Measurements from ENCODE around the gene VMO1. TPM values are rescaled to one million over a fixed set of nuclear protein-coding genes. Genes with fewer than 3 reads are reported as not detected.

The VMO1 gene
- total RNA-seq, 3 donors from 2014 or later: 0.67 to 2.3 (median 2.1) TPM

DNA sequence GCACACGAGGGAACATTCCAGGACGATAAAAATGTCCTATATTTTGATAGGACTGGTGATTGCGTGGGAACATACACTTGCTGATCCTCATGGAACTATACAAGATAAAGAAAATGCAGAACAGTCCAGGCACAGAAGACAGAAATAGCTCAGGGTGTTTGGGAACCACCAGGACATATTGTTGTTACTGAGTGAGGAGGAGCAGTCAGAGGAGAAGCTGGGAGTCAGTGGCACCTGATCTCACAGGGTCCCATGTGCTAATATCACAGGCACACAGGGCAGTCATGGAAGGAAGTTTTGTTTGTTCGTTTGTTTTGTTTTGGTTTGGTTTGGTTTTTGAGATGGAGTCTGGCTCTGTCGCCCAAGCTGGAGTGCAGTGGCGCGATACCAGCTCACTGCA is 26.5 kb upstream of the VMO1 start:
- DNase-seq (no peak), ATAC-seq (no peak)
- TF ChIP-seq, protein P1, sequence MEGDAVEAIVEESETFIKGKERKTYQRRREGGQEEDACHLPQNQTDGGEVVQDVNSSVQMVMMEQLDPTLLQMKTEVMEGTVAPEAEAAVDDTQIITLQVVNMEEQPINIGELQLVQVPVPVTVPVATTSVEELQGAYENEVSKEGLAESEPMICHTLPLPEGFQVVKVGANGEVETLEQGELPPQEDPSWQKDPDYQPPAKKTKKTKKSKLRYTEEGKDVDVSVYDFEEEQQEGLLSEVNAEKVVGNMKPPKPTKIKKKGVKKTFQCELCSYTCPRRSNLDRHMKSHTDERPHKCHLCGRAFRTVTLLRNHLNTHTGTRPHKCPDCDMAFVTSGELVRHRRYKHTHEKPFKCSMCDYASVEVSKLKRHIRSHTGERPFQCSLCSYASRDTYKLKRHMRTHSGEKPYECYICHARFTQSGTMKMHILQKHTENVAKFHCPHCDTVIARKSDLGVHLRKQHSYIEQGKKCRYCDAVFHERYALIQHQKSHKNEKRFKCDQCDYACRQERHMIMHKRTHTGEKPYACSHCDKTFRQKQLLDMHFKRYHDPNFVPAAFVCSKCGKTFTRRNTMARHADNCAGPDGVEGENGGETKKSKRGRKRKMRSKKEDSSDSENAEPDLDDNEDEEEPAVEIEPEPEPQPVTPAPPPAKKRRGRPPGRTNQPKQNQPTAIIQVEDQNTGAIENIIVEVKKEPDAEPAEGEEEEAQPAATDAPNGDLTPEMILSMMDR (IDR thresholded peaks at IDR 0.05): no peak
- no peaks in the 10 kb centered on the region for H3K36me3 ChIP-seq (ENCODE audit: low read depth)
- peaks cover 3% of the 10 kb centered on the region for H3K4me1 ChIP-seq (ENCODE audit: low read depth)
- intact Hi-C loops (cut with DNase I, micrococcal nuclease): no loop called here
- H3K9me3 ChIP-seq: no peaks in the 10 kb centered on the region
- no peak overlapping the region for H3K4me3 ChIP-seq

DNA sequence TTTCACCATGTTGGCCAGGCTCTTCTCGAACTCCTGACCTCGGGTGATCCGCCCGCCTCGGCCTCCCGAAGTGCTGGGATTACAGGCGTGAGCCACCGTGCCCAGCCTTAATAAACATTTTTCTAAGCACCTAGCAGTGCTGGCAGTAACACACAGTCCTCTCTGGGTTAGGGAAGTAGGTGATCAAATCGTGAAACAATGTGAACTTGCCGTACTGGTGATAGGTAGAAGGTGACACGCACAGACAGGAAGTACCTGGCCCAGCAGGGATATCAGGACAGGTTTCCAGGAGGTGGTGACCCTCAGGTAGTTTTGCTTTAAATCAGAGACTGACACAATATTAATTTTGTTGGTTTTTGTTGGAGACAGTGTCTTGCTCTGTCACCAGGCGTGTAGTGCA is 25.3 kb upstream of the VMO1 start:
- no peaks in the 10 kb centered on the region for H3K36me3 ChIP-seq (ENCODE audit: low read depth)
- DNase-seq (no peak), ATAC-seq (no peak)
- intact Hi-C loops (cut with DNase I, micrococcal nuclease): no loop called here
- no peak overlapping the region for H3K4me3 ChIP-seq
- no peaks in the 10 kb centered on the region for H3K9me3 ChIP-seq
- H3K4me1 ChIP-seq (ENCODE audit: low read depth): peaks cover 6% of the 10 kb centered on the region
- TF ChIP-seq, protein P1 (IDR thresholded peaks at IDR 0.05): no peak

DNA sequence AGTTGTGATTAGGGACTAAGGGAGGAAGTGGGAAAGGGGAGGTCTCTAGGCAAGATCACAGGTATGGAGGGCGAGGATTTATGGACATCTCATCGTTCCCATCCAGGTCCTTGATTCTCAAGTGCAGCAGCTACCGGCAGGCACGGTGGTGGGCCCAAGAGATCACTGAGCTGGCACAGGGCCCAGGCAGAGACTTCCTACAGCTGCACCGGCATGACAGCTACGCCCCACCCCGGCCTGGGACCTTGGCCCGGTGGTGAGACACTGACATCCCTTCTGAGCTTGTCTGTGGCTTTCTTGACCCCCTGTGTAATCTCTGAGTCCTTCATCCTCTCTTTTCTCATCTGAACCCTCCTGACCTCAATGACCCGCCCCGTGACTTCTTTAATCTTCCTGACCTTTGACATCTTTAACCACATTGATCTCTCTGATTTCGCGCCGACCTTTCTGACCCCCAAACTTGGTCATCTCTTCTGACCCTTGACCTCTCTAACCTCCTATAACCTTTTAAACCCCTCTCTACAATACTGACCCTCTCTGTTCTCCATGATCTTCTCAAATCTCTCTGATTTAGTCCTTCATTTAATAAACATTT is 24.6 kb upstream of the VMO1 start:
- TF ChIP-seq, protein P1 (IDR thresholded peaks at IDR 0.05): no peak
- H3K36me3 ChIP-seq (ENCODE audit: low read depth): no peaks in the 10 kb centered on the region
- H3K4me1 ChIP-seq (ENCODE audit: low read depth): peaks cover 6% of the 10 kb centered on the region
- no peak overlapping the region for H3K4me3 ChIP-seq
- DNase-seq: no peak
- no peaks in the 10 kb centered on the region for H3K9me3 ChIP-seq
- no peak for ATAC-seq
- intact Hi-C loops (cut with DNase I, micrococcal nuclease): no loop called here

DNA sequence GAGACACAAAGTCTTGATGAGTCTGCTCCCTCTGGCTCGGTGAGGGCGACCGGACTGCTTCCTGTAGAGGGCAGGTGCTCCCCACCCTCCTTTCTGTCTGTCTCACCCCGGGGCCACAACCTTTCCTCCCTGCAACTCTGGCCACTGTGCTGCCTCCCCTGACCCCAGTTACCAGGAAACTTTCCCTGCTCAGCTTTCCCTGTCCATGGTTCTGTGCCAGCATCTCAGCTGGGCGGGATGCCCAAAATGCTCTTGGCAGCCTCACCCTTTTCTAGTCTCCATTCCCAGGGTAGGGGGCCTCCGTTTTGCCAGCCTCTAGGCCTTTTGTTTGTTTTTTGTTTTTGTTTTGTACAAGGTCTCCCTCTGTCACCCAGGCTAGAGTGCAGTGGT is 22.2 kb upstream of the VMO1 start:
- ATAC-seq (no peak), DNase-seq (peak in 1 of 3 donors; percentile 40)
- intact Hi-C loops (cut with DNase I, micrococcal nuclease): no loop called here
- TF ChIP-seq, protein P1 (IDR thresholded peaks at IDR 0.05): no peak
- no peak overlapping the region for H3K4me3 ChIP-seq
- no peaks in the 10 kb centered on the region for H3K36me3 ChIP-seq (ENCODE audit: low read depth)
- H3K4me1 ChIP-seq (ENCODE audit: low read depth): peaks cover 6% of the 10 kb centered on the region
- H3K9me3 ChIP-seq: no peaks in the 10 kb centered on the region

DNA sequence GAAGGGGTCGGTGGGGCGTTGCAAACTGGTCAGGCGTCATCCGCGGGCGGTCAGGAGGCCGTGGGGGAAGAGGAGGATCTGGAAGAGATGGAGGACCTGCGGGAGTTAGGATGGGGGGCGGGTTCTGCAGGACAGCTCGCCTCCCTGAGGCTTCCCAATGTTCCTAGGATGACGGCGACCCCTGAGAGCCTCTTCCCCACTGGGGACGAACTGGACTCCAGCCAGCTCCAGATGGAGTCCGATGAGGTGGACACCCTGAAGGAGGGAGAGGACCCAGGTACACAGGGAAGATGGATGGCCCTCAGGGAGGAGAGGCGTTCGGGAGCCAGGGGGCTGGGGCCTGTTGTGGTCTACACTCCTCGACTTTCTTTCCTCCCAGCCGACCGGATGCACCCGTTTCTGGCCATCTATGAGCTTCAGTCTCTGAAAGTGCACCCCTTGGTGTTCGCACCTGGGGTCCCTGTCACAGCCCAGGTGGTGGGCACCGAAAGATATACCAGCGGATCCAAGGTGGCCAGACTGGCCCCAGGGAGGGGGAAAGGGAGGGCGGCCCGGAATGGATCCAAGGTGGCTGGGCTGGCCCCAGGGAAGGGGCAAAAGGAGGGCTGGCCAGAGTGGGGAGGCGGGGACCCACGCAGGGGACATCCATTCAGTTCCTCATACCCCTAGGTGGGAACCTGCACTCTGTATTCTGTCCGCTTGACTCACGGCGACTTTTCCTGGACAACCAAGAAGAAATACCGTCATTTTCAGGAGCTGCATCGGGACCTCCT is 21.6 kb upstream of the VMO1 start:
- Histone ChIP-seq H3K4me3 (peak overlapping the region; percentile 61), H3K4me1 (ENCODE audit: low read depth) (peaks cover 6% of the 10 kb centered on the region), H3K9me3 (no peaks in the 10 kb centered on the region), H3K36me3 (ENCODE audit: low read depth) (no peaks in the 10 kb centered on the region)
- intact Hi-C loops (cut with DNase I, micrococcal nuclease): no loop called here
- DNase-seq: peak; percentile 23 to 58 (median 38)
- peak; percentile 3 for ATAC-seq
- TF ChIP-seq, protein P1 (IDR thresholded peaks at IDR 0.05): no peak
